CD4-positive, alpha-beta T cell treated with Interleukin-10 for 1 hour (primary cell): Measurements from ENCODE around the gene BPIFA3.

Experiments
- DNase-seq: peaks from one replicate; pipeline ENCODE4 v3.0.0-alpha.2; 2020

BPIFA3 gene

DNA sequence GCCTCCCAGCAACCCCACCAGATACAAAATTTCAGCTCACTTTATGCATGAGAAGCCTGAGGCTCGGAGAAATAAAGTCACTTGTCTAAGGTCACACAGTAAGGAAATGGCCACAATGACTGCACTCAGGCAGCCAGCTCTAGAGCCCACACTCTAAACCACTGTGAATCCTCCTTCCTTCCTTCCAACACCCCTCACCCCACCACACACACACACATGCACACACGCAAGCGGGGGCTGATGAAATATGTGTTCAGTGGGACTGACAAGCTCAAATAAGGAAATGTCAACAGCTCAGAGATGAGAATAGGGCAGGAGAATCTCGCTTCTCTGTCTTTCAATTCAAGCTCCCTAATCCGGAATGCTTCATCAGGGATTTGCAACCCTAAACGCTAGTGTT lies 12.7 kb downstream of the BPIFA3 start:
- DNase-seq: no peak

DNA sequence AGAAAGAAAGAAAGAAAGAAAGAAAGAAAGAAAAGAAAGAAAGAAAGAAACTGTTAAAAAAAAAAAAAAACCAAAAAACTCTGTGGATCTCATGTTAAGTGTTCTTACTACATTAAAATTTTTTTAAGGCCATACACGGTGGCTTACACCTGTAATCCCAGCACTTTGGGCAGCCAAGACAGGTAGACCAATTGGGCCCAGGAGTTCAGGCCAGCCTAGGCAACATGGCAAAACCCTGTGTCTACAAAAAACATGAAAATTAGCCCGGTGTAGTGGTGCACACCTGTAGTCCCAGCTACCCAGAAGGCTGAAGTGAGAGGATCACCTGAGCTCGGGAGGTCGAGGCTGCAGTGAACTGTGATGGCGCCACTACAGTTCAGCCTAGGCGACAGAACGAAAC lies 14.1 kb downstream of the BPIFA3 start:
- DNase-seq: no peak

GRCh38 chr20:33232486-33233072 lies 15.4 kb downstream of the BPIFA3 start:
- DNase-seq: no peak

DNA sequence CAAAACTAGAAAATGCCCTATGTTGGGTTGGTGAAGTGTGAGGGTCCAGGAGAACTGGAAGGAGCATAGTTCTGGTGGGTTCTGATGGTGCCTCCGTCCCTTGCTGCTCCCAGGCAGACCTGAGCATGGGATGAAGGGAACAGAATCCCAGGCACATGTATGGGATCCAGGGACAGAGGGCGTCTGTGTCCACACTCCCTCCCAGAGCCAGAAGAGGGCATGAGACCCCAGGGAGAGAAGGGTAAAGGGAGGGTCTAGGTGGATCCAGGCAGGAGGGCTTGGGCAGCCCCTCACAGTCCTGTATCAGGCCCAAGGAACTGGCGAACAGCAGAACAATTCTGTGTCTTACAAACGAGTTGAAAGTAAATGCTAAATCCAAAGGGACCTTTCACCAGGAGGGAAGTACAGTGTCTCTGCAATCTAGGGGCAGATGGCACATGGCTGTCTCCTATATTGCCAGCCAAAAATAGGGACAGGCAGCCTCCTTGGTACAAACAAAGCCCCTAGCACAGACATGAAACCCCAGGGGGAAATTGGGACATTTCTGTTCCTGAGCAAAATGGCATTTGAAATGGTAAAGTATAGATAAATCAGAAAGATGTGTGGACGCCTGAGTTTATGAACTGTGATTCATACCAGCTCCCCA lies 16.1 kb downstream of the BPIFA3 start:
- DNase-seq: no peak

DNA sequence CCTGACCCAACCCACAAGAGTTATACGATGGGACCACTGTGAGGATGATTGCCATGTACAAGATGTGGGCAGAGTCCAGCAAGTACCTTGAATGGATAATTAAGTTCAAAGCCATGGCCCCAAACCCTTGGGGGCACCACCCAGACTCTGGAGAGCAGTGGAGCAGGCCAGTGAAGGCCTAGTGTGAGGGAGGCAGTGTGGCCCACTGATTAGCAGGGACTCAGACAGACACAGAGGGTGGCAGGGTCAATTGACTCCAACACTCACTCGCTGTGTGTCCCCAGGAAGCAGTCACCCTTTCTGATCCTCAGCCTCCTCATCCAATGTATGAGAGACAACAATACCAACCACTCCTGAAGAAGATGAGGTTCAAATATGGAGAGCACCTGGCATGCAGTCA lies 16.9 kb downstream of the BPIFA3 start:
- DNase-seq: no peak

DNA sequence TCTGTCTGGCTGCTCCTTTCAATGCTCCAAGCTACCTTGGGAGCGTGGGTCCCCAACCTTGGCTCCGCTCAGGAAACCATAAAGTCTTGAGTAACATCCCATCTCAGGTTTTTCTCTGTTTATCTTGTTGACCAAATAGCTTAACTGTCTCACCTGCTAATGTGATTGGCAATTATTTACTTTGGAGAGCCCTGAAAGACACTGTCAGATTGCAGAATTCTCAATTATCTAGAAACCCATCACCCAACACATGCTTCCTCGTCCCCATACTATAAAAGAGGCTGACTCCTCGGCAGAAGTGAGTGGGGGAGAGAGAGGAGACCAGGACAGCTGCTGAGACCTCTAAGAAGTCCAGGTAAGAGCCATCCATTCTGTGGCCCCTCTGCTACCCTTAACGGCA lies 18.5 kb downstream of the BPIFA3 start, which contains the start of gene BPIFA1:
Gene BPIFA1, plus strand, starts transcription at position 301 of the 400 bp plus-strand sequence. CDS start 1,716 bp downstream, outside the sequence.
- DNase-seq: no peak

DNA sequence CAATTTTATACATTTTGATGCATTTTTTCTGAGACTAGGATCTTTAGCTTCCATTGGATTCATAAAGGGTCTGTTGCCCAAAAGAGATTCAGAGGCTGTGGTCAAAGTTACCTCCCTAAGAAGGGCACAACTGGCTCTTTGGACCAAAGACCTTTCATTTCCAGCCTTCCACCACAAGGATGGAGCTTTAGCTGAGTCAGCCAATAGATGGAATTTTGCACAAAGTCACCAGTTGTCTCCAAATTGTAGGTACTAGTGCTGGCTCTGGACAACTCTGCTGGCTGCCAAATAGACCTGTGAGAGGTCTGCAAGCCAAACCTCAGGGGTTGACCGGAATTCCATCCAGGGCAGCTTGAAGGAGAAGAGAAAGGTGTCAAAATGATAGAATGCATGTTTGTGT lies 19.2 kb downstream of the BPIFA3 start:
- DNase-seq: no peak

DNA sequence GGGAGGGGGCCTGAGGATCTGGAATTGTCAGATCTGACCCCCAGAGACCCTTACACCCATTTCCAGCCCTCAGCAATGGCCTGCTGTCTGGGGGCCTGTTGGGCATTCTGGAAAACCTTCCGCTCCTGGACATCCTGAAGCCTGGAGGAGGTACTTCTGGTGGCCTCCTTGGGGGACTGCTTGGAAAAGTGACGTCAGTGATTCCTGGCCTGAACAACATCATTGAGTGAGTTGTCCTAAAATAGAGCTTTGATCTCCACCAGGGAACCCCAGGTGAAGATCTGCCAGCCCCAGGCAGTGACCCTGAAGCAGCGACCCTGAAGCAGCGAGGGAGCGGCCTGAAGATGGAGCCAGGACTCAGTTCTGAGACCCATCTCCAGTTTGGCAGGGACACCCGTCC lies 20.8 kb downstream of the BPIFA3 start:
- DNase-seq: no peak

GRCh38 chr20:33239418-33239817 lies 22.3 kb downstream of the BPIFA3 start:
- no peak for DNase-seq

GRCh38 chr20:33239979-33240736 lies 23.0 kb downstream of the BPIFA3 start:
- DNase-seq: no peak

DNA sequence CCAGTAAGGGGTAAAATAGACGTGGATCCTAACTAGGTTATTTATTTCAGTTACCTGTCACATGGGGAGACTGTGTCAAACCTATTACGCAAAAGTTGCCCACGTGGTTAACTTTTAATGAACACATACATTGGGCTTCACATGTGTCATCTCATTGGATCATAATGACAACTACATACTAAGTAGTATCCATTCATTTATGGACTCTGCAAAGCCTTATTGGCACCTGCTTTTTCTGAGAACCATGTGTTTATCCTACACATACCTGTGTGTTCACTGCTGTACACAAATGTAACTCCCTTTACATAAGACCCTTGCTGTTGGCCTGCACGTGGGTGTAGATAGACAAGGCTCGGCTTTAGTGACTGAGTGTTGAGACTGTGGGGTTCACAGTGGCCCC lies 23.8 kb downstream of the BPIFA3 start:
- no peak for DNase-seq

GRCh38 chr20:33242319-33243100 lies 25.4 kb downstream of the BPIFA3 start:
- no peak for DNase-seq

DNA sequence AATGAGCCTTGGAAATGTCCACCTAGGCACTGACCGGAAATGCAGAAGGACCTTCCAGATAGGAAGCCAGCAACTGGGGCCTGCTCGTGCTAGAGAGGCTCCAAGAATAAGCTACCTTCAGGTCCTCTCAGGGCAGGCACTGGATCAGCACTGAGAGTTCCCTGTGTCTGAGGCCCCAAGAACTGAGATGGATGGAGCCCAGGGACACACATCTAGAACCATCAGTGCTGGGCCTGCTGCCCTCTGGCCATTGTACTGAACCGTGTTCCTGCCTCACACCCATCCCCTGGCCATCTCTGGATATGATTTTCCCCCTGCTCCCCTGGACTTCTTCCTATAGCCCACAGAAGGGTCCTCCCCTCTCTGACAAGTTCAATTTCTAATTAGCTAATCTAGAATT lies 28.9 kb downstream of the BPIFA3 start:
- DNase-seq: no peak

DNA sequence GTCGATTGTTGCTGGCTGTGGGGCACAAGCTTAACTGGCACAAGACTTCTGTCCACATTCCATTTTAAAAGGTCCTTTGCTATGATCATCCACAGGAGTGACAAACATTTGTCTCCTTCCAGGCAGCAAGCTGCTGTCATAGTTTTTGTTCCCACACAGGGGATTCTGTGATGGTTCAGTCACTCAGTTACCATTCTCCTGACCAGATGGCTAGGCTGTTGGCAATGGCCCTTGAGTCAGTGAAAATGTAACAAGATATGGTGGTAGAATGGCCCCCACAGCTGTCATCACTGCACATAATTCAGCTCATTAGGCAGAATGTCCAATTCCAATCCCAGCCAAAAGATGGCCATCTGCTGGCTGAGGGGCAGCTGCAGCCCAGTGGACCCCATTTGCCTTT lies 32.3 kb downstream of the BPIFA3 start:
- no peak for DNase-seq

GRCh38 chr20:33250666-33251065 lies 33.5 kb downstream of the BPIFA3 start:
- no peak for DNase-seq

DNA sequence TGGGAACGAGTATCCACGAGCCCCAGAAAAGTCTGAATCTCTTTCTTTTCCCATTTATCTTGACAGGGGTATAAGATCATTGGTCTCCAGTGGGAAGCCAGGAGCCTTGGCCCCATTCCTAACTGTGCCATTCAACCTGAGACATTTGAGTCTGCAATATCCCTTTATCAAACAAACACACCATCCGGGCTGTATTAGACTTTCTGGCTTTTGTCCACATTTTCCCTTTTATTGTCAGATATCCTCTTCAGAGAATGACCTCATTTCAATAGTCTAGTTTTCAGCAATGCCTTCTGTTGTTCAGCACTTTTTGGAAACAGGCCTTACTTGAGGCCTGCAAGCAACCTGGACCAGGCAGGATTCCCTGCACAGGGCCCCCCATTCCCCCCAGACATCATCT lies 34.3 kb downstream of the BPIFA3 start:
- no peak for DNase-seq

- no peak for DNase-seq
These were observed 35.3 kb downstream of the BPIFA3 start for GRCh38 chr20:33252460-33252859.

GRCh38 chr20:33255005-33255404 lies 37.9 kb downstream of the BPIFA3 start:
- DNase-seq: no peak

GRCh38 chr20:33257237-33257636 lies 40.1 kb downstream of the BPIFA3 start:
- no peak for DNase-seq

DNA sequence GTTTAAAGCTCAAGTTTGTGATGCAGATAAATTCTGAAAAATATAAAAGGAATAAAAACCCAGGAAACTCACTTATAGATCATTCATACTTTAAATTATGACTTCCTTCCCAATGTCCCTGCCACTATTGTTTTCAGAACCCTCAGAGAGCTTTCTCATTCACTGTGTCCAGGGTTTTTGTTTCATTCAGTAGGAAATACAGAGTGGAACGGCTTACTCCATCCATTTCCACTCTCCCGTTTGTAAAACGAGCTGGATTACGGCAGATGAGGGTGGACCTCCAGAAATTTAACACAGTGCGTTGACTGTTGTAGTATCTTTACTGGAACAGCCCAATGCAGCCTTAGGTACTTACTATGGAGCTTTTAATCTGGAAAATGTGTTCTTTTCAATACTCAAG lies 42.2 kb downstream of the BPIFA3 start:
- no peak for DNase-seq

DNA sequence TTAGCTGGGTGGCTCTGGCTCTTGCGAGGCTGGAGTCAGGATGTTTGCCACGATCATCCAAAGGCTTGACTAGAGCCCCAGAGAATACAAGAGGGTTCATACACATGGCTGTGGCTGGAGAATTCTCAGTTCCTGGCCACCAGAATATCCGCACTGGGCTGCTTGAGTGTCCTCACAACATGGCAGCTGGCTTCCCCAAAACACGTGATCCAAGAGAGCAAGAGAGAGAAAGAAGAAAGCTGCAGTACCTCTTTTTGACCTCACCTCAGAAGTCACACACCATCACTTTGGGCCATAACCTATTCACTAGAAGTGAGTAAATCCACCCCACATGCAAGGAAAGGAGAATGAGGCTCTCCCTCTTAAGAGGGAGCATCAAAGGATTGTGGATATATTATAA lies 44.3 kb downstream of the BPIFA3 start:
- no peak for DNase-seq

DNA sequence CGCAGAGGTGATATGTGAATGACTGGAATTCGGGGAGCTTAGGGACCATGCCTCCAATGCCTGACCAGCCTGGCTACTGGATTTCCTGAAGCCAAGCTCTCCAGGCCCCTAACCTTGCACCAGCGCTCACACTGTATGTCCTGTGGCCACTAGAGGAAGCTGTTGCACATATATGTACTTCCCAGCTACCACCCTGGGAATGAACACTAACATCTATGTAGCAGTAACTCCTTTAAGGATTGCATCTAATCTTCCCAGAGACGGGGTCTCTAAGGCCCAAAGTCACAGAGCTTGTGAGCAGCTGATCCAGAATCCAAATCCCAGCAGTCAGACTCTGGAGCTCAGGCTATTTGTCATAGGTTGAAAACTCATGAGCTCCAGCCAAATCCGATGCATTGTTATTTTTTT lies 45.5 kb downstream of the BPIFA3 start:
- DNase-seq: peak; percentile 8

DNA sequence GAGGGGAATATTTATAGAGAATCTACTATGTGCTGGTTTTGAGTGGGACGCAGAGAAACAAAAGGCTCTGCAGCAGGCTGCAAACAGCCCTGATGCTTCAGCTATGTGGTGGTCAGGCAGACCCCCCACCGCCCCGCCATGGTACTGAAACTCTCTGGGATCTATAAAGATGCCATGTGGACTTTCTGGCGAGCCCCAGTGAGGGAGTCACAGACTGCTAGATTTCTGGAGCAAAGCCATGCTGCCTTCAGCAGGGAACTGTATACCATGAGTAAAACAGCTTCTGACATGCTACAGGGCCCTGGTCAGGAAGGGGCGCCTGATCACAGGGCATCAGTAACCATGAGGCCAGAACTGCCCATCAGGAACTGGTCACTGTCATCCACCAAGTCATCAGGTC lies 46.6 kb downstream of the BPIFA3 start:
- no peak for DNase-seq

GRCh38 chr20:33267701-33268100 lies 50.5 kb downstream of the BPIFA3 start:
- DNase-seq: no peak
